Body of pancreas (tissue), 4 donors: ENCODE measurements around the gene PDZD7. TPM values are rescaled to one million over a fixed set of nuclear protein-coding genes. Genes with fewer than 3 reads are reported as not detected.

ENCODE experiments used
- ATAC-seq: fragments of 150-250 bp; one replicate; pipeline ENCODE4 v1.9.1; 2016
- DNase-seq, 4 donors: peaks; one replicate each; pipeline ENCODE4 v3.0.0-alpha.2; 2019
- H3K27ac ChIP-seq, 4 donors: fragments of 200-600 bp; sonication (generic); 1 replicate in 3 of 4; 2 replicates in 1 of 4; pipeline versions ENCODE4 v1.5.1 to v1.6.1; 2016 to 2019; ENCODE audit warnings: mild to moderate bottlenecking in 1 of 4, mixed read lengths in 1 of 4, moderate library complexity in 1 of 4
- H3K27me3 ChIP-seq, 2 donors: fragments of 200-600 bp; sonication (generic); one replicate each; pipeline ENCODE4 v1.6.0; 2016; ENCODE audit warnings: mild to moderate bottlenecking in 1 of 2
- H3K36me3 ChIP-seq, 2 donors: fragments of 200-600 bp; sonication (generic); replicated peaks in 1 of 2; 2 replicates each; pipeline ENCODE4 v1.5.1; 2016; ENCODE audit warnings: low read depth in 2 of 2; ENCODE audit not compliant: insufficient read depth in 1 of 2
- H3K4me1 ChIP-seq: fragments of 200-600 bp; sonication (generic); one replicate; pipeline ENCODE4 v1.6.0; 2016
- H3K4me3 ChIP-seq, 2 donors: fragments of 200-600 bp; sonication (generic); 1 replicate in 1 of 2; 2 replicates in 1 of 2; pipeline ENCODE4 v1.5.1; 2016 to 2019
- H3K9me3 ChIP-seq, 3 donors: fragments of 200-600 bp; sonication (generic); 1 replicate in 2 of 3; 2 replicates in 1 of 3; pipeline ENCODE4 v1.5.1; 2016
- CTCF ChIP-seq, 7 experiments: fragments of 450-650 bp in 4 of 7; fragments of 200-600 bp in 3 of 7; sonication (generic) in 3 of 7; IDR thresholded peaks; one replicate each; pipeline ENCODE4 v1.5.1; 2016 to 2019; ENCODE audit warnings: antibody characterized with exemption in 7 of 7
- POLR2A ChIP-seq, 3 donors: fragments of 450-650 bp; IDR thresholded peaks; one replicate each; pipeline ENCODE4 v1.6.1; 2016; ENCODE audit warnings: antibody characterized with exemption in 3 of 3, mild to moderate bottlenecking in 2 of 3
- WGBS, 2 donors: methylation state at CpG; one replicate each; pipeline ENCODE4 v1.1.5; 2017; 5-methylcytosine and 5-hydroxymethylcytosine counted together
- intact Hi-C: fragments of 100-400 bp; cut with DNase I; formaldehyde crosslinking; loops from one replicate; pipeline ENCODE4 v1.15.1; 2023
- total RNA-seq, 2 donors: library from RNA; depleted of rRNA; stranded (reverse); fragments of >200 nt; gene quantifications; one replicate each; pipeline ENCODE4 v1.1.0, GENCODE V29; 2016

Gene PDZD7
- total RNA-seq, 2 donors from 2014 or later, result 0.52 to 0.66 TPM

- Histone ChIP-seq H3K9me3 (no peaks in the 10 kb centered on the region), H3K4me1 (peaks cover 35% of the 10 kb centered on the region), H3K36me3 (no peaks in the 10 kb centered on the region), H3K4me3 (no peak overlapping the region), H3K27me3 (no peaks in the 10 kb centered on the region), H3K27ac (peak overlapping the region in 2 of 4 donors; percentile 85 to 89)
- TF ChIP-seq CTCF (IDR thresholded peaks at IDR 0.05) (peak in 1 of 7 experiments; percentile 9), POLR2A (IDR thresholded peaks at IDR 0.05) (no peak)
- intact Hi-C loops, result no loop called here
- no peak for ATAC-seq
- no peak for DNase-seq
- WGBS, 2 donors, result 6 to 26% methylated on average over 14 to 24 of the region's 25 CpGs
Measured at GRCh38 chr10:101030496-101031127, 317 bp downstream of the PDZD7 start.

- no peak for DNase-seq
- intact Hi-C loops, result no loop called here
- TF ChIP-seq CTCF (IDR thresholded peaks at IDR 0.05), result no peak
- TF ChIP-seq POLR2A (IDR thresholded peaks at IDR 0.05), result no peak
Measured at GRCh38 chr10:101029520-101030295, 1.2 kb downstream of the PDZD7 start.

GRCh38 chr10:101028446-101029337 lies 2.2 kb downstream of the PDZD7 start:
- H3K36me3 ChIP-seq, result no peaks in the 10 kb centered on the region
- H3K4me1 ChIP-seq, result peaks cover 30% of the 10 kb centered on the region
- no peak for ATAC-seq
- H3K27ac ChIP-seq, result no peak overlapping the region
- DNase-seq, result no peak
- no peak overlapping the region for H3K4me3 ChIP-seq
- 71% methylated on average over 7 of the region's 7 CpGs for WGBS, 2 donors
- H3K9me3 ChIP-seq, result no peaks in the 10 kb centered on the region
- H3K27me3 ChIP-seq, result no peaks in the 10 kb centered on the region
- TF ChIP-seq CTCF (IDR thresholded peaks at IDR 0.05), result no peak
- TF ChIP-seq POLR2A (IDR thresholded peaks at IDR 0.05), result no peak
- intact Hi-C loops, result no loop called here

More at GRCh38 chr10:101029520-101030295, 1.2 kb downstream of the PDZD7 start:
- Histone ChIP-seq H3K9me3 (no peaks in the 10 kb centered on the region), H3K27ac (no peak overlapping the region), H3K4me1 (peaks cover 35% of the 10 kb centered on the region), H3K27me3 (no peaks in the 10 kb centered on the region), H3K36me3 (no peaks in the 10 kb centered on the region), H3K4me3 (no peak overlapping the region)
- no peak for ATAC-seq
- WGBS, 2 donors, result 63 to 65% methylated on average over 9 to 27 of the region's 27 CpGs

- H3K27me3 ChIP-seq, result no peaks in the 10 kb centered on the region
- ATAC-seq, result no peak
Measured at GRCh38 chr10:101027106-101027720, 3.7 kb downstream of the PDZD7 start.

More at GRCh38 chr10:101027106-101027720, 3.7 kb downstream of the PDZD7 start:
- H3K27ac ChIP-seq, result no peak overlapping the region
- TF ChIP-seq POLR2A (IDR thresholded peaks at IDR 0.05) (no peak), CTCF (IDR thresholded peaks at IDR 0.05) (no peak)
- no peaks in the 10 kb centered on the region for H3K36me3 ChIP-seq
- intact Hi-C loops, result no loop called here
- H3K9me3 ChIP-seq, result no peaks in the 10 kb centered on the region
- H3K4me1 ChIP-seq, result peaks cover 15% of the 10 kb centered on the region
- 75 to 84% methylated on average over 10 of the region's 10 CpGs for WGBS, 2 donors
- no peak overlapping the region for H3K4me3 ChIP-seq
- DNase-seq, result no peak
